GM12878 (cell line): ENCODE data around the gene LTA. TPM values are rescaled to one million over a fixed set of nuclear protein-coding genes. Genes with fewer than 3 reads are reported as not detected.

Experiments
- BHLHE40 ChIP-seq, 2 experiments: fragments of 450-650 bp in 1 of 2; IDR thresholded peaks; 2 replicates each; pipeline ENCODE4 v1.6.1; 2011 to 2017; ENCODE audit warnings: low read depth in 2 of 2, borderline replicate concordance in 1 of 2, improper control_type of control experiment in 1 of 2, low read length in 1 of 2, mild to moderate bottlenecking in 1 of 2
- CHD1 ChIP-seq: IDR thresholded peaks from 2 replicates; pipeline ENCODE4 v1.6.1; 2012; ENCODE audit warnings: low read depth, low read length, improper control_type of control experiment
- EP300 ChIP-seq, 2 experiments: fragments of 150-350 bp in 1 of 2; IDR thresholded peaks; 2 replicates each; pipeline ENCODE4 v1.6.1; 2011 to 2012; ENCODE audit warnings: low read depth in 2 of 2, low read length in 2 of 2, borderline replicate concordance in 1 of 2, improper control_type of control experiment in 1 of 2, inconsistent platforms in 1 of 2; ENCODE audit not compliant: control insufficient read depth in 1 of 2
- GATAD2B ChIP-seq: fragments of 450-650 bp; conservative IDR thresholded peaks from 2 replicates; pipeline ENCODE4 v1.6.1; 2017; ENCODE audit warnings: low read depth, mild to moderate bottlenecking, moderate library complexity
- JUNB ChIP-seq: IDR thresholded peaks from 2 replicates; pipeline ENCODE4 v1.6.1; 2016; ENCODE audit warnings: antibody characterized with exemption, mild to moderate bottlenecking
- NKRF ChIP-seq: fragments of 450-650 bp; conservative IDR thresholded peaks from 2 replicates; pipeline ENCODE4 v1.6.1; 2017; ENCODE audit warnings: mild to moderate bottlenecking, moderate library complexity
- NR2F1 ChIP-seq: fragments of 450-650 bp; conservative IDR thresholded peaks from 2 replicates; pipeline ENCODE4 v1.6.1; 2017; ENCODE audit warnings: mild to moderate bottlenecking
- POLR2AphosphoS5 ChIP-seq: IDR thresholded peaks from 2 replicates; pipeline ENCODE4 v1.6.1; 2011; ENCODE audit warnings: mild to moderate bottlenecking, low read length, inconsistent platforms
- RB1 ChIP-seq: fragments of 450-650 bp; formaldehyde crosslinking; IDR thresholded peaks from 2 replicates; pipeline ENCODE4 v1.6.1; 2017; ENCODE audit warnings: mild to moderate bottlenecking, borderline replicate concordance
- RELA ChIP-seq: fragments of 450-650 bp; IDR thresholded peaks from 2 replicates; pipeline ENCODE4 v1.8.0; 2014; ENCODE audit warnings: borderline replicate concordance; ENCODE audit not compliant: partially characterized antibody
- SMAD1 ChIP-seq: fragments of 450-650 bp; IDR thresholded peaks from 2 replicates; pipeline ENCODE4 v1.6.1; 2018; ENCODE audit warnings: mild to moderate bottlenecking, low read depth; ENCODE audit not compliant: partially characterized antibody
- SMARCA5 ChIP-seq: fragments of 450-650 bp; IDR thresholded peaks from 2 replicates; pipeline ENCODE4 v1.6.1; 2017; ENCODE audit warnings: mild to moderate bottlenecking
- SRF ChIP-seq, 2 experiments: IDR thresholded peaks; 2 replicates each; pipeline ENCODE4 v1.6.1; 2011; ENCODE audit warnings: low read depth in 2 of 2, low read length in 2 of 2, mild to moderate bottlenecking in 1 of 2, moderate library complexity in 1 of 2
- STAT1 ChIP-seq: fragments of 450-650 bp; conservative IDR thresholded peaks from 2 replicates; pipeline ENCODE4 v1.6.1; 2014; ENCODE audit warnings: antibody characterized with exemption, mild to moderate bottlenecking
- TARDBP ChIP-seq: IDR thresholded peaks from 2 replicates; pipeline ENCODE4 v1.6.1; 2016; ENCODE audit warnings: borderline replicate concordance
- TBL1XR1 ChIP-seq: IDR thresholded peaks from 2 replicates; pipeline ENCODE4 v1.6.1; 2012; ENCODE audit warnings: low read depth, low read length, improper control_type of control experiment
- TCF7 ChIP-seq: IDR thresholded peaks from 2 replicates; pipeline ENCODE4 v1.6.1; 2014; ENCODE audit warnings: antibody characterized with exemption, borderline replicate concordance
- USF1 ChIP-seq: IDR thresholded peaks from 2 replicates; pipeline ENCODE4 v1.6.1; 2011; ENCODE audit warnings: borderline replicate concordance, low read depth, mild to moderate bottlenecking, moderate library complexity, mixed read lengths, low read length; ENCODE audit not compliant: insufficient read depth; ENCODE audit errors: extremely low read length
- WRNIP1 ChIP-seq: IDR thresholded peaks from 2 replicates; pipeline ENCODE4 v1.6.1; 2011; ENCODE audit warnings: low read depth, low read length, improper control_type of control experiment, borderline replicate concordance
- ZNF207 ChIP-seq: fragments of 450-650 bp; IDR thresholded peaks from 2 replicates; pipeline ENCODE4 v1.6.1; 2014; ENCODE audit warnings: antibody characterized with exemption, mild to moderate bottlenecking, borderline replicate concordance
- ZNF24 ChIP-seq: fragments of 450-650 bp; IDR thresholded peaks from 2 replicates; pipeline ENCODE4 v1.6.1; 2017; ENCODE audit warnings: antibody characterized with exemption, mild to moderate bottlenecking
- ZNF274 ChIP-seq: IDR thresholded peaks from one replicate; pipeline ENCODE4 v1.8.0; 2011; ENCODE audit not compliant: insufficient read length, insufficient read depth
- ZNF622 ChIP-seq: fragments of 450-650 bp; IDR thresholded peaks from 2 replicates; pipeline ENCODE4 v1.6.1; 2017; ENCODE audit warnings: mild to moderate bottlenecking, inconsistent platforms
- polyA plus RNA-seq, 11 experiments: library from polyadenylated mRNA; depleted of rRNA in 4 of 11; unstranded in 6 of 11; stranded (reverse) in 5 of 11; fragments of >200 nt; fragmentation: Nextera tagmentation in 4 of 11; fragmentation: Illumina TruSeq in 1 of 11; extraction: Ambion mirVana in 4 of 11; extraction: Trizol in 1 of 11; gene quantifications; 1 replicate in 1 of 11; 2 replicates in 10 of 11; pipeline versions ENCODE4 v1.2.1 to v1.2.3, GENCODE V29; 2011 to 2016; ENCODE audit warnings: inconsistent platforms in 2 of 11, missing spikeins in 2 of 11, low read depth in 1 of 11
- total RNA-seq, 4 experiments: library from RNA; depleted of rRNA in 3 of 4; stranded (reverse); fragments of >200 nt in 3 of 4; fragmentation: Illumina TruSeq in 1 of 4; extraction: Trizol in 1 of 4; gene quantifications; 2 replicates each; pipeline versions ENCODE4 v1.2.1 to v1.2.3, GENCODE V29; 2013 to 2021
- TF ChIP-seq, protein P1 (sequence below): IDR thresholded peaks from 2 replicates; pipeline ENCODE4 v1.6.1; 2012; ENCODE audit warnings: low read length, inconsistent platforms
- TF ChIP-seq, protein P2 (sequence below): fragments of 450-650 bp; IDR thresholded peaks from 2 replicates; pipeline ENCODE4 v1.6.1; 2014; ENCODE audit warnings: mild to moderate bottlenecking

Gene LTA
- total and polyA plus RNA-seq, 10 of the 15 experiments (the other 5 are each of a cell fraction or from before 2014, with no cell fraction given) = 27.5 to 100 (median 75.1) TPM

DNA sequence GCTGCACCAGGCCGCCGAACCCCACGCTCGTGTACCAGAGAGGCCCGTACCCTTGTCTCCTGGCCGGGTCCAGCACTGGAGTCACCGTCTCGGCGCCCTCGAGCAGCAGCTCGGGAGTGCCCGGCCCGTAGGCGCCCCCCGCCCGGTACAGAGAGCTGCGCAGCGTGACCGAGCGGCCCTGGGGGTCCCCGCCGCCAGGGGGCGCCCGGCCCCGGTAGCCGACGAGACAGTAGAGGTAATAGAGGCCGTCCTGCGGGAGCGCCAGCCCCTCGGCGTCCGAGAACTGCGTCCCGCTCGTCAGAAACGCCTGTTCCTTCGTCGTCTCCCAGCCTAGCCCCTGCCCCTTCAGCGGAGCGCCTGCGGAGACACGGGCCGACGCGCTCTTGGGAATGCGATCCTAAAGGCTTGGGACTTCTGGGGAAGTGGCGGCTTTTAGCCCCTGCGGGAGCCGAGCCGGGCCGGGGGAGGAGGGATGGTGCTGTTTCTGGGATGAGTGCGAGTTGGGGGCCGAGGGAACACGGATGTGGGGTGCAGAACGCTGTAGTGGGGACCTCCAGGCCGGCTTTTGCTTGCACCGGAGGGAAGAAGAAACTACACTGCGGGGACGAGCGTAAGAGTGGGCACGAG, 8.8 kb downstream of the LTA start (continued):
- peak; percentile 98 for TF ChIP-seq SMARCA5
- TF ChIP-seq NR2F1 = peak; percentile 71
- peak; percentile 62 for TF ChIP-seq POLR2AphosphoS5
- 0 out of 2 replicates have a peak, but pooled peaks have one; percentile 76 for TF ChIP-seq STAT1
- TF ChIP-seq JUNB = no peak
- TF ChIP-seq TARDBP = no peak
- TF ChIP-seq, protein P1, sequence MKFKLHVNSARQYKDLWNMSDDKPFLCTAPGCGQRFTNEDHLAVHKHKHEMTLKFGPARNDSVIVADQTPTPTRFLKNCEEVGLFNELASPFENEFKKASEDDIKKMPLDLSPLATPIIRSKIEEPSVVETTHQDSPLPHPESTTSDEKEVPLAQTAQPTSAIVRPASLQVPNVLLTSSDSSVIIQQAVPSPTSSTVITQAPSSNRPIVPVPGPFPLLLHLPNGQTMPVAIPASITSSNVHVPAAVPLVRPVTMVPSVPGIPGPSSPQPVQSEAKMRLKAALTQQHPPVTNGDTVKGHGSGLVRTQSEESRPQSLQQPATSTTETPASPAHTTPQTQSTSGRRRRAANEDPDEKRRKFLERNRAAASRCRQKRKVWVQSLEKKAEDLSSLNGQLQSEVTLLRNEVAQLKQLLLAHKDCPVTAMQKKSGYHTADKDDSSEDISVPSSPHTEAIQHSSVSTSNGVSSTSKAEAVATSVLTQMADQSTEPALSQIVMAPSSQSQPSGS = no peak
- TF ChIP-seq SRF (IDR thresholded peaks at IDR 0.05; ENCODE audit: low read depth in 2 of 2, low read length in 2 of 2) = no peak
- TF ChIP-seq ZNF274 = no peak
- TF ChIP-seq ZNF622 = no peak
- no peak for TF ChIP-seq USF1
- TF ChIP-seq NKRF = no peak
- TF ChIP-seq SMAD1 = peak; percentile 41
- no peak for TF ChIP-seq TCF7
- TF ChIP-seq WRNIP1 = no peak
- no peak for TF ChIP-seq RELA
- TF ChIP-seq CHD1 = no peak
- TF ChIP-seq, protein P2, sequence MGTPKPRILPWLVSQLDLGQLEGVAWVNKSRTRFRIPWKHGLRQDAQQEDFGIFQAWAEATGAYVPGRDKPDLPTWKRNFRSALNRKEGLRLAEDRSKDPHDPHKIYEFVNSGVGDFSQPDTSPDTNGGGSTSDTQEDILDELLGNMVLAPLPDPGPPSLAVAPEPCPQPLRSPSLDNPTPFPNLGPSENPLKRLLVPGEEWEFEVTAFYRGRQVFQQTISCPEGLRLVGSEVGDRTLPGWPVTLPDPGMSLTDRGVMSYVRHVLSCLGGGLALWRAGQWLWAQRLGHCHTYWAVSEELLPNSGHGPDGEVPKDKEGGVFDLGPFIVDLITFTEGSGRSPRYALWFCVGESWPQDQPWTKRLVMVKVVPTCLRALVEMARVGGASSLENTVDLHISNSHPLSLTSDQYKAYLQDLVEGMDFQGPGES = no peak
- no peak; the same call in 1 of the 2 replicates for TF ChIP-seq RB1
- TF ChIP-seq ZNF24 = no peak
- peak; percentile 78; the same call in 1 of the 2 replicates for TF ChIP-seq GATAD2B
- peak; percentile 66 to 76; a peak in 3 of 4 replicates for TF ChIP-seq BHLHE40 (IDR thresholded peaks at IDR 0.05; ENCODE audit: borderline replicate concordance in 1 of 2, low read depth in 2 of 2, low read length in 1 of 2)
- TF ChIP-seq TBL1XR1 = no peak
- no peak for TF ChIP-seq EP300 (IDR thresholded peaks at IDR 0.05; ENCODE audit: borderline replicate concordance in 1 of 2, control insufficient read depth in 1 of 2, low read depth in 2 of 2, low read length in 2 of 2)
- no peak for TF ChIP-seq ZNF207
